HK-2 (cell line): Measurements from ENCODE around the gene PPP2R5C.
"Not testable (repeated sequence)": the region's sequence is repeated elsewhere in the genome, so short reads cannot be mapped to it uniquely, and the experiment has no call there.

Experiments used
- DNase-seq: peaks from one replicate; pipeline ENCODE4 v3.0.0-alpha.2; 2018; ENCODE audit not compliant: unreplicated experiment

PPP2R5C gene

DNA sequence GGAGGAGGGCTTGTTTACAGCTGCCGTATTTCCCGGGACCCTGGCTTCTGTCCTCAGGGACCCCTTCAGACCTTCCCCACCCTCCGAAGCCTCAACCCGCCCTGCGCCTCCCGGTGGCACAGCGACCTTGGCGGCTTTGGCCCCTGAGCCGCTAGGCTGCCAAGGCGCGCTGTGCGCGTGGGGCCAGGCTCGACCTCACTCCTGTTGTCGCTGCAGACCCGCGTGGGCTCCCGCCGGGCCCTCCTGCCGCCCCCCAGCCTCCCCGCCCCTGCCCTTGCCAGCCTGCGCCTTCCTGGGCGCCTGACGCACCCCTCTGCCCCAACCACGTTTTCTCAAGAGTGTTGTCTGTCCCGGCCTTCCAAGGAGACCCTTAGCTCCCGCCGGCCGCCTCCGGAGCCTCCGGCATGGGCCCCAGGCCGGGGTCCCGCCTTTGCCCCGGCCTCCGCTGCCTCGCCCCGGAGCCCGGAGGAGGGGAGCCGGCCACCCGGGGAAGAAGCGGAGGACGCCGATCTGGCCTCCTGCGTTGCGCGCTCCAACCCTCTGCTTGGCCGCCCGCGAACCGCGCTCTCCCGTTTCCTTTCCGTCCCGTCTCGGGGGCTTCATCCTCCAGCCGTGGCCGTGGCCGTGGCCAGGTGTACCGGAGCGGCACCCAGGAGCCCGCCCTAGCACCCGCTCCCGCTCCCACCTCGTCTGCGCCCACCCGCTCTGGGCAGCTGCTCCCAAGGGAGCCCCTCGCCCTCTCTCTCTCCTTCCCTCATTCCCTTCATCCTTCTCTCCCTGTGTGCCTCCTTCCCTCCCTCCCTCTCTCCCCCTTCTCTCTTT is 19.9 kb downstream of the PPP2R5C start:
- no peak for DNase-seq

GRCh38 chr14:101783260-101784016 is 21.9 kb downstream of the PPP2R5C start:
- DNase-seq = no peak

- DNase-seq = no peak
These were observed 23.1 kb downstream of the PPP2R5C start for GRCh38 chr14:101784631-101785030.

- no peak for DNase-seq
These were observed 26.6 kb downstream of the PPP2R5C start for GRCh38 chr14:101788016-101788635.

DNA sequence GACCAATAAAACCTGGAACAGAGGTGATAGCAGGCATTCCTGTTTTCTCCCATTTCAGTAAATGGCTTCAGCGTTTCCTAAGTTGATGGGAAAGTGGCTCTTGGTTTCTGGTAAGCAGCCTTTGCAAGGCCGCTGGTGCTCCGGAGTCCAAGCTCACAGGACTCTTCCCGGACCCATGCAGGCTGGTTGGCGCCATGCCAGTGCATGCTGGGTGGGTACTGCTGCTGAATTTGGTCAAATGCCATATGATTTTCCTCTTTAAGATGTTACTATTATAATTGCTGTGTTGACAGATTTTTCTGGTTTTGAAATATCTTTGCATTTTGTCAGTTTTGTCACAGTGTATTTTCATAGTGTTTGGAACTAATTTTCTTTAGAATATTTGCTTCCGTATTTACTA is 27.7 kb downstream of the PPP2R5C start:
- DNase-seq = no peak

GRCh38 chr14:101790232-101790631 is 28.7 kb downstream of the PPP2R5C start:
- no peak for DNase-seq

GRCh38 chr14:101791919-101792572 is 30.5 kb downstream of the PPP2R5C start:
- DNase-seq = no peak

GRCh38 chr14:101796016-101796415 is 34.5 kb downstream of the PPP2R5C start:
- no peak for DNase-seq

DNA sequence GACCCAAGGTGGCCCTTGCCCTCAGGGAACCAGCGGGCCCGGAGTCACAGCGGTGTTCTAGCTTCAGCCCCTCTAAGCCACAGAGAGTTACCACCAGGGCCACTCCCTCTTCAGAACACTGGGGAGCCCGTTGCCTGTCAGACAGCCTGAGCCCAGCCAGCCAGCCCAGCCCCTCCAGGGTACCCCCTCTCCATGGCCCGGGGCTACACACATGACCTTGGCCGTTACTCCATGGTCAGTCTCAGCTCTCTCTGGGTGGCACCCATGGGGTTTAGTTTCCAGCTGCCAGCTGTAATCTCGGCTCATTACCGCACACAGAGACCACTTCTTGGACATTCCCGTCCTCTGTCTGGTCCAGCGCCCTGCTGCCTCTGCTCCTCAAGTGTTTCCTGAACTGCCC is 35.0 kb downstream of the PPP2R5C start:
- no peak for DNase-seq

GRCh38 chr14:101797856-101798255 is 36.3 kb downstream of the PPP2R5C start:
- DNase-seq = no peak

- not testable (repeated sequence) for DNase-seq
These were observed 42.9 kb downstream of the PPP2R5C start for GRCh38 chr14:101804373-101804772.

DNA sequence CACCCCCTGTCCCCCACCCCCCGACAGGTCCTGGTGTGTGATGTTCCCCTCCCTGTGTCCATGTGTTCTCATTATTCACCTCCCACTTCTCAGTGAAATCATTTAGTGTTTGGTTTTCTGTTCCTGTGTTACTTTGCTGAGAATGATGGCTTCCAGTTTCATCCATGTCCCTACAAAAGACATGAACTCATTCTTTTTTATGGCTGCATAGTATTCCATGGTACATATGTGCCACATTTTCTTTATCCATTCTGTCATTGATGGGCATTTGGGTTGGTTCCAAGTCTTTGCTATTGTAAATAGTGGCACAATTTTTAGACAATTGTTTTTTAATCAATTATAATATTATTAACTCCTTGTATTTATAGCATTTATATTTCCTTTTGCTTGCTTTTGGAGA is 44.7 kb downstream of the PPP2R5C start:
- DNase-seq = not testable (repeated sequence)

DNA sequence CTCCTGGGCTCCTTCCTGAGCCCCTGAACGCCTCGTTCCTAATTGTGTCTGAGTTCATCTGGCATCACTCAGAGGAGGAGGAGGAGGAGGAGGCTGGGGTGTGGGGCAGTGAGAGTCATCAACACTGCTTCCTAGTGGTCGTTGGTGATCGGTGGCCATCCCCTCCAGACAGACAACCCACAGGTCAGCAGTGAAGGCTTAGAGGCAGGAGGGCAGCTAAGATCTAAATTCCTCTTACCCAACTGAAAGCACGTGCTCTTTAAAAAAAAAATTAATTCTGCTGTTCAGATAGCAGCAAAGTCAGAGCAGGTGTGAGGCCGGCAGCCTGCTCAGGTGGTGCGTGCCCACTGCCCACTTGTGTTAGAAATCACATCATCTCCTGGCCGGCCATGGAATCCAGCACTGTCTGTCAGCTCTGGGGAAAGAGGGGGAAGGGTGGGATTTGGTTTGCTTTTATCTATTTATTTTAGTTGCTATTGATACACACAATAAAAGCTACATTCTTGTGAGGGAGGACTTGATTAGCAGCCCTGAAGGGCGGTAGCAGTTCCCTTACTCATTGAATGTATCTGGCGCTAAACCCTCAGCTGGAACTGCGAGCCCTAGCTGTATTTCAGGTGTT is 46.6 kb downstream of the PPP2R5C start:
- peak; percentile 10 for DNase-seq

DNA sequence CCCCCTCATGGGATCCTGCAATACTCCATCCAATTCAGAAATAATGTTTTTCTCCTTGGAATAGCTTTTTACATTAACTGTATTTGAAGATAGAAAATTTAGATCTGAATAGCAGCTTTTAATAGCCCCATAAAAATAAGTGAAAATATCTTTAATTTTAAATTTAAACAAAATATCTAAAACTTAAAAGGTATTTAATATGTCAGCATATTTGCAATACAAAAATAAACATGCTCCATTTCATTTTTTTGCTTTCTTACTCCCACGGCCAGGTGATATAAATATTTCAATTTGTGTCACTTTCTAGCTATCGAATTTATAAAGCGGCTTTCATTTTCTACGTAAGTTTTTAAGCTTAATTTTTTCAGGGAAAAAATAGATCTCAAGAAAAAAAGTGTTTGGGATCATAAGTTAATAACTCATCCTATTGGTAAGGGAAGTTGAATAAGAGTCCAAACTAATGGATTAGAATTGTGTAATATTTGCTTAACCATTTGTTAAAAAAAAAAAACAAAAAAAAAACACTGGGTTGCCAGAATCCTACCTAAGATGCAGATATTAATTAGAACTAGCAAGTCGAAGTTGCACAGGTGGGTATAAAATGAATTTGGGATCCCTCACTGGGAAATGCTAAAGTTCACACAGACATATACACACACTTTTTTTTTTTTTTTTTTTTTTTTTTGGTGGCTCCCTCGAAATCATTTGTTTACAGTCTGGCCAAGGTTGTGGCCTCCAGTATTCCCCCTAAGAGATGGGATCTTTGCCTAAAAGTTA is 47.6 kb downstream of the PPP2R5C start:
- no peak for DNase-seq

DNA sequence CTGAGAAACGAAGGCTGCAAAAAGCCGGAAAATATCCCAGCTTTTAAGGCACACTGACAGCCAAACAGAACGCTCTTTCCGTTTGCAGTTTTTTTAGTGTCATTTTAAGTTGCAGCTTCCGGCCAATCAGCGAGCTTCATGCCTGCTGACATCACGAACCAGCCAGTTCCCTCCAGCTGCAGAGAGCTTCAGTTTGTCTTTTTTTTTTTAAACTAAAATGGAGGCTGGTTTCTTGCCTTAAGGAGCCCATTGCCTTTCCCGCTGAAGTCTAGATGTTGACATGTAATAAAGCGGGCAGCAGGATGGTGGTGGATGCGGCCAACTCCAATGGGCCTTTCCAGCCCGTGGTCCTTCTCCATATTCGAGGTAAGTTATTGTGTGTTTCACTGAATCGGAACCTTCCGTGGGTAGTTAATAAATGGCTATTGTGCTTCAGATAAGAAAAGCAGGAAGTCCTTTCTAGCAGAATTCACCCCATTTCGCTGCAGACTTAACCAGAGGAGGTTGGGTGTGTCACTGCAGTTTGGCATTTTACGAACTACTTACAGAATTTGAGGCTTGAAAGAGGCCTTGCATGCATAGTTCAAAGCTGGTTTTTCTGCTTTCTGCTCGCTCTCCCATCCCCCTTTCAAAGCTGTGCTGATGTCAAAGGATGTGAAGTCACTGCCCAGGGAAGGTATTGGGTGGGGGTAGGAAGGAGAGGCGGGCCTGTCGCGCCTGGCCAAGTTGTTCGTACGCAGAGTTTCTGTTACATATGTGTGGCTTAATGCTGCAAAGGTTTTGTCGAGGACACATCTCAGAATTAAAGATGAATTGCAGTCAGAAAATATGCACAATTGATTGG is 48.4 kb downstream of the PPP2R5C start:
- peak; percentile 74 for DNase-seq

GRCh38 chr14:101810897-101811621 is 49.5 kb downstream of the PPP2R5C start:
- no peak for DNase-seq

DNA sequence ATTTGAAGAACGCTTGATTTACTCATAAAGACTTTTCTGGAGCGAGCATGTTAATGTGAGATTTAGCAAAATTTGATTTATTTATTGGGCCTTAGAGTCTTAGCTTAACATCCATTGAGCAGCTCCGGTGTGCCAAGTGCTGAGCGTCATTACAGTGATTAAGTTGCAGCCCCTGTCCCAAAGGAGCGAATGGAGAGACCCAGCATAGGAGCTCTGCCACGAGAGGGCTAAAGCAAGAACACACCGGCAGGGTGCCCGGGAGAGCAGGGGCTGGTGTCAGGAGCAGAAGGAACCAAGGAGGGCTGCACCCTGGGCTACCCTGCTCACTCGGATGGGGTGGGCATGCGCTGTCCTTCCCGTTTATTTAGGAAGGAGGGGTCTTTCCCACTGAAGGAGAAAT is 50.6 kb downstream of the PPP2R5C start:
- DNase-seq = no peak

DNA sequence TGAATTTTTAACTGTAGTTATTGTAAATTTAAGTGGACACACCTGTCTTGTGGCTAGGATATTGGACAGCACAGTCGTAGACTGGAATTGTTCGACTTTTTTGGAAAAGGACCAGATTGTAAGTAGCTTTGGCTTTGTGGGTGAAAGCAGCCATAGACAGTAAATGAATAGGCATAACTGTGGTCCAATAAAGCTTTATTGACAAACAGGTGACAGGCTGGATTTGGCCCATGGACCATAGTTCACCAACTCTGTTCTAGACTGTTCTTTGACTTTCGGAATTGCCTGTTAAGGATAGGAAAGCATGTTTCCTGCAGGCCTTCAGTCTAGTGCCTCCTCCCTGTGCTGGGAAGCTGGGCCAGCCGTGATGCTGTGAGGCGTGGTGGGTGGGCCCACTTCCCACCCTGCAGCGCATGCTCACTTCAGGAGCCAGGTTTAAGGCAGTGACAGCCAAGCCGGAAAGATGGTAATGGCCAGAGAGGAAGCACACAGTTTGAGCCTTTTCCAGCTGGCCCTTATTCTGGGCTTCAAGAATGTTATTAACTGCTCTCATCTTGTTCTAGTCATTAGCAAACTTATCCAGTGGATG is 51.8 kb downstream of the PPP2R5C start:
- no peak for DNase-seq

GRCh38 chr14:101813833-101814232 is 52.3 kb downstream of the PPP2R5C start:
- no peak for DNase-seq
